ENCODE data around the gene ALG8.

GRCh38 chr11:78094250-78094649, 45.2 kb downstream of the ALG8 start:
- TF ChIP-seq, protein P1, sequence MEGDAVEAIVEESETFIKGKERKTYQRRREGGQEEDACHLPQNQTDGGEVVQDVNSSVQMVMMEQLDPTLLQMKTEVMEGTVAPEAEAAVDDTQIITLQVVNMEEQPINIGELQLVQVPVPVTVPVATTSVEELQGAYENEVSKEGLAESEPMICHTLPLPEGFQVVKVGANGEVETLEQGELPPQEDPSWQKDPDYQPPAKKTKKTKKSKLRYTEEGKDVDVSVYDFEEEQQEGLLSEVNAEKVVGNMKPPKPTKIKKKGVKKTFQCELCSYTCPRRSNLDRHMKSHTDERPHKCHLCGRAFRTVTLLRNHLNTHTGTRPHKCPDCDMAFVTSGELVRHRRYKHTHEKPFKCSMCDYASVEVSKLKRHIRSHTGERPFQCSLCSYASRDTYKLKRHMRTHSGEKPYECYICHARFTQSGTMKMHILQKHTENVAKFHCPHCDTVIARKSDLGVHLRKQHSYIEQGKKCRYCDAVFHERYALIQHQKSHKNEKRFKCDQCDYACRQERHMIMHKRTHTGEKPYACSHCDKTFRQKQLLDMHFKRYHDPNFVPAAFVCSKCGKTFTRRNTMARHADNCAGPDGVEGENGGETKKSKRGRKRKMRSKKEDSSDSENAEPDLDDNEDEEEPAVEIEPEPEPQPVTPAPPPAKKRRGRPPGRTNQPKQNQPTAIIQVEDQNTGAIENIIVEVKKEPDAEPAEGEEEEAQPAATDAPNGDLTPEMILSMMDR (conservative IDR thresholded peaks at IDR 0.05) = no peak
- no peak for TF ChIP-seq EZH2 (IDR thresholded peaks at IDR 0.05; ENCODE audit: low read depth)
